Calu3 (cell line): ENCODE measurements around the gene ELMO3. TPM values are rescaled to one million over a fixed set of nuclear protein-coding genes. Genes with fewer than 3 reads are reported as not detected.

Experiments
- BruUV-seq: library from RNA; stranded (reverse); fragments of 400-500 nt; replicated peaks from 2 replicates; lab custom pipeline; 2021; lab: Mats Ljungman, UMichigan
- CTCF ChIA-PET: fragments of 300-600 bp; sonication (Branson Sonifier 250); formaldehyde crosslinking; loops from one replicate; lab custom pipeline; 2022; ENCODE audit warnings: antibody characterized with exemption; lab: Charles Lee
- DNase-seq: peaks from one replicate; pipeline ENCODE4 v3.0.0; 2022
- H3K27ac Mint-ChIP-seq: one replicate; pipeline ENCODE4 v1.8.0; 2022; ENCODE audit warnings: mixed read lengths; ENCODE audit not compliant: unreplicated experiment
- H3K27me3 Mint-ChIP-seq: one replicate; pipeline ENCODE4 v1.8.0; 2022; ENCODE audit warnings: mixed read lengths; ENCODE audit not compliant: unreplicated experiment
- H3K36me3 Mint-ChIP-seq: one replicate; pipeline ENCODE4 v1.8.0; 2022; ENCODE audit warnings: mild to moderate bottlenecking, moderate library complexity, mixed read lengths; ENCODE audit not compliant: insufficient read depth, unreplicated experiment
- H3K4me1 Mint-ChIP-seq: one replicate; pipeline ENCODE4 v1.8.0; 2022; ENCODE audit warnings: mild to moderate bottlenecking, low read depth, mixed read lengths; ENCODE audit not compliant: unreplicated experiment
- H3K4me3 Mint-ChIP-seq: one replicate; pipeline ENCODE4 v1.8.0; 2022; ENCODE audit warnings: mild to moderate bottlenecking, low read depth, moderate library complexity, mixed read lengths; ENCODE audit not compliant: unreplicated experiment
- H3K9me3 Mint-ChIP-seq: one replicate; pipeline ENCODE4 v1.8.0; 2022; ENCODE audit warnings: low read depth, mixed read lengths; ENCODE audit not compliant: unreplicated experiment
- CTCF ChIP-seq: fragments of 200-600 bp; IDR thresholded peaks from one replicate; pipeline ENCODE4 v1.8.0; 2022; ENCODE audit warnings: antibody characterized with exemption; ENCODE audit not compliant: unreplicated experiment
- intact Hi-C: fragments of 100-400 bp; cut with micrococcal nuclease; formaldehyde crosslinking; loops from one replicate; pipeline ENCODE4 v1.10.0; 2022; ENCODE audit not compliant: unreplicated experiment
- total RNA-seq: library from RNA; stranded (reverse); gene quantifications from 2 replicates; pipeline ENCODE4 v1.2.3, GENCODE V29; 2022

The ELMO3 gene
- total RNA-seq, 1 experiment from 2014 or later, result 31.9 TPM

GRCh38 chr16:67195676-67196075 is 3.3 kb upstream of the ELMO3 start:
- no TSS peak for BruUV-seq
- no peak for DNase-seq
- peaks cover 90% of the 10 kb centered on the region for H3K36me3 Mint-ChIP-seq
- no peak overlapping the region for H3K27ac Mint-ChIP-seq
- H3K4me1 Mint-ChIP-seq, result peaks cover 47% of the 10 kb centered on the region
- H3K27me3 Mint-ChIP-seq, result no peaks in the 10 kb centered on the region
- CTCF ChIA-PET, result interaction anchor here (0.6 to 1.0 kb wide), 2 partner anchors 8 to 180 kb away, joined by 3 to 6 read pairs; no protein-coding TSS in a partner anchor
- H3K9me3 Mint-ChIP-seq, result no peaks in the 10 kb centered on the region
- no peak overlapping the region for H3K4me3 Mint-ChIP-seq
- intact Hi-C loops, result no loop called here
- no peak for TF ChIP-seq CTCF

GRCh38 chr16:67196881-67197280 is 2.0 kb upstream of the ELMO3 start:
- intact Hi-C loops, result no loop called here
- TF ChIP-seq CTCF, result no peak
- BruUV-seq, result no TSS peak
- no peak for DNase-seq
- Mint-ChIP-seq H3K4me3 (no peak overlapping the region), H3K27me3 (no peaks in the 10 kb centered on the region), H3K4me1 (peaks cover 38% of the 10 kb centered on the region), H3K27ac (no peak overlapping the region), H3K36me3 (peaks cover 95% of the 10 kb centered on the region), H3K9me3 (no peaks in the 10 kb centered on the region)
- CTCF ChIA-PET, result interaction anchor here (2.9 kb wide), 1 partner anchor 243 kb away, joined by 7 read pairs; no protein-coding TSS in a partner anchor

- no peak for DNase-seq
These were observed 1.2 kb upstream of the ELMO3 start for GRCh38 chr16:67197704-67198103.

GRCh38 chr16:67198238-67198734 is 645 bp upstream of the ELMO3 start:
- Mint-ChIP-seq H3K4me3 (no peak overlapping the region), H3K4me1 (peaks cover 36% of the 10 kb centered on the region), H3K9me3 (no peaks in the 10 kb centered on the region), H3K36me3 (peaks cover 94% of the 10 kb centered on the region), H3K27ac (peak overlapping the region; percentile 76), H3K27me3 (no peaks in the 10 kb centered on the region)
- no TSS peak for BruUV-seq
- intact Hi-C loops, result no loop called here
- TF ChIP-seq CTCF, result peak; percentile 86
- CTCF ChIA-PET, result interaction anchor here (0.6 to 2.9 kb wide), 13 partner anchors 13 to 244 kb away, joined by 3 to 9 read pairs (median 5); partner anchors contain the start of genes FHOD1 and TMEM208
- DNase-seq, result peak; percentile 83

More at GRCh38 chr16:67197704-67198103, 1.2 kb upstream of the ELMO3 start:
- CTCF ChIA-PET, result interaction anchor here (0.6 to 2.9 kb wide), 11 partner anchors 12 to 244 kb away, joined by 3 to 9 read pairs (median 5); partner anchors contain the start of genes FHOD1 and TMEM208
- intact Hi-C loops, result no loop called here
- H3K9me3 Mint-ChIP-seq, result no peaks in the 10 kb centered on the region
- H3K27me3 Mint-ChIP-seq, result no peaks in the 10 kb centered on the region
- TF ChIP-seq CTCF, result no peak
- H3K36me3 Mint-ChIP-seq, result peaks cover 94% of the 10 kb centered on the region
- H3K27ac Mint-ChIP-seq, result no peak overlapping the region
- H3K4me3 Mint-ChIP-seq, result no peak overlapping the region
- peaks cover 38% of the 10 kb centered on the region for H3K4me1 Mint-ChIP-seq
- BruUV-seq, result no TSS peak
